ENCODE results near the gene EXTL2. TPM values are rescaled to one million over a fixed set of nuclear protein-coding genes. Genes with fewer than 3 reads are reported as not detected.
"Not testable (repeated sequence)": the region's sequence is repeated elsewhere in the genome, so short reads cannot be mapped to it uniquely, and the experiment has no call there.

The EXTL2 gene
- polyA plus RNA-seq, 1 donor (not counting 4 experiments of a cell fraction or from before 2014, with no cell fraction given): 20.2 TPM

- dilution Hi-C loops (cut with MboI; ENCODE audit: extremely low pct_ligation_motif_present, low sequenced_read_pairs): no loop called here
- H2AFZ ChIP-seq (ENCODE audit: control insufficient read depth, low read length): no peak overlapping the region
- peaks cover 8% of the 10 kb centered on the region for H3K79me2 ChIP-seq (ENCODE audit: control insufficient read depth, insufficient read depth, low read length)
- DNase-seq (ENCODE audit: low read depth, low spot score) (no peak), FAIRE-seq (no peak)
- H4K20me1 ChIP-seq (ENCODE audit: control insufficient read depth, extremely low read depth, insufficient read depth, low read length): no peaks in the 10 kb centered on the region
- H3K36me3 ChIP-seq (ENCODE audit: control insufficient read depth in 2 of 2, extremely low read depth in 1 of 2, insufficient read depth in 2 of 2, low read length in 2 of 2): no peaks in the 10 kb centered on the region
- no peak overlapping the region for H3K9ac ChIP-seq (ENCODE audit: control insufficient read depth, extremely low read depth, insufficient read depth, low read length)
- no peak overlapping the region for H3K4me2 ChIP-seq (ENCODE audit: control insufficient read depth, extremely low read depth, insufficient read depth, low read depth, low read length)
- H3K4me3 ChIP-seq (ENCODE audit: control insufficient read depth in 2 of 3, extremely low read depth in 1 of 3, insufficient read depth in 2 of 3, low read depth in 1 of 3, low read length in 3 of 3): no peak overlapping the region
- H3K27me3 ChIP-seq (ENCODE audit: control insufficient read depth, extremely low read depth, insufficient read depth, low read length): no peaks in the 10 kb centered on the region
- no peaks in the 10 kb centered on the region for H3K9me3 ChIP-seq (ENCODE audit: control insufficient read depth, low read depth, low read length)
- H3K27ac ChIP-seq (ENCODE audit: control insufficient read depth, insufficient read depth, low read length): no peak overlapping the region
- H3K4me1 ChIP-seq (ENCODE audit: control insufficient read depth, extremely low read depth, insufficient read depth, low read length): peaks cover 5% of the 10 kb centered on the region
- no peaks in the 10 kb centered on the region for H3K9me1 ChIP-seq (ENCODE audit: control insufficient read depth, extremely low read depth, insufficient read depth, low read length)
- TF ChIP-seq, protein P1, sequence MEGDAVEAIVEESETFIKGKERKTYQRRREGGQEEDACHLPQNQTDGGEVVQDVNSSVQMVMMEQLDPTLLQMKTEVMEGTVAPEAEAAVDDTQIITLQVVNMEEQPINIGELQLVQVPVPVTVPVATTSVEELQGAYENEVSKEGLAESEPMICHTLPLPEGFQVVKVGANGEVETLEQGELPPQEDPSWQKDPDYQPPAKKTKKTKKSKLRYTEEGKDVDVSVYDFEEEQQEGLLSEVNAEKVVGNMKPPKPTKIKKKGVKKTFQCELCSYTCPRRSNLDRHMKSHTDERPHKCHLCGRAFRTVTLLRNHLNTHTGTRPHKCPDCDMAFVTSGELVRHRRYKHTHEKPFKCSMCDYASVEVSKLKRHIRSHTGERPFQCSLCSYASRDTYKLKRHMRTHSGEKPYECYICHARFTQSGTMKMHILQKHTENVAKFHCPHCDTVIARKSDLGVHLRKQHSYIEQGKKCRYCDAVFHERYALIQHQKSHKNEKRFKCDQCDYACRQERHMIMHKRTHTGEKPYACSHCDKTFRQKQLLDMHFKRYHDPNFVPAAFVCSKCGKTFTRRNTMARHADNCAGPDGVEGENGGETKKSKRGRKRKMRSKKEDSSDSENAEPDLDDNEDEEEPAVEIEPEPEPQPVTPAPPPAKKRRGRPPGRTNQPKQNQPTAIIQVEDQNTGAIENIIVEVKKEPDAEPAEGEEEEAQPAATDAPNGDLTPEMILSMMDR (optimal IDR thresholded peaks at IDR 0.05 in 1 of 3, IDR thresholded peaks at IDR 0.05 in 1 of 3, conservative IDR thresholded peaks at IDR 0.05 in 1 of 3; ENCODE audit: extremely low read depth in 1 of 3, insufficient read depth in 2 of 3, low read length in 3 of 3): no peak
- no peak for TF ChIP-seq EZH2 (IDR thresholded peaks at IDR 0.05; ENCODE audit: low read length)
Observed at GRCh38 chr1:100891380-100891779, 3.3 kb downstream of the EXTL2 start.

GRCh38 chr1:100889869-100890482 lies 4.7 kb downstream of the EXTL2 start:
- H3K4me3 ChIP-seq (ENCODE audit: control insufficient read depth in 2 of 3, extremely low read depth in 1 of 3, insufficient read depth in 2 of 3, low read depth in 1 of 3, low read length in 3 of 3); H3K9ac ChIP-seq (ENCODE audit: control insufficient read depth, extremely low read depth, insufficient read depth, low read length); H3K4me1 ChIP-seq (ENCODE audit: control insufficient read depth, extremely low read depth, insufficient read depth, low read length); H3K27ac ChIP-seq (ENCODE audit: control insufficient read depth, insufficient read depth, low read length); DNase-seq (ENCODE audit: low read depth, low spot score); H2AFZ ChIP-seq (ENCODE audit: control insufficient read depth, low read length); H3K36me3 ChIP-seq (ENCODE audit: control insufficient read depth in 2 of 2, extremely low read depth in 1 of 2, insufficient read depth in 2 of 2, low read length in 2 of 2); H4K20me1 ChIP-seq (ENCODE audit: control insufficient read depth, extremely low read depth, insufficient read depth, low read length); dilution Hi-C loops (cut with MboI; ENCODE audit: extremely low pct_ligation_motif_present, low sequenced_read_pairs); H3K79me2 ChIP-seq (ENCODE audit: control insufficient read depth, insufficient read depth, low read length); FAIRE-seq; H3K4me2 ChIP-seq (ENCODE audit: control insufficient read depth, extremely low read depth, insufficient read depth, low read depth, low read length); H3K9me1 ChIP-seq (ENCODE audit: control insufficient read depth, extremely low read depth, insufficient read depth, low read length); H3K9me3 ChIP-seq (ENCODE audit: control insufficient read depth, low read depth, low read length); H3K27me3 ChIP-seq (ENCODE audit: control insufficient read depth, extremely low read depth, insufficient read depth, low read length): not testable (repeated sequence)

DNA sequence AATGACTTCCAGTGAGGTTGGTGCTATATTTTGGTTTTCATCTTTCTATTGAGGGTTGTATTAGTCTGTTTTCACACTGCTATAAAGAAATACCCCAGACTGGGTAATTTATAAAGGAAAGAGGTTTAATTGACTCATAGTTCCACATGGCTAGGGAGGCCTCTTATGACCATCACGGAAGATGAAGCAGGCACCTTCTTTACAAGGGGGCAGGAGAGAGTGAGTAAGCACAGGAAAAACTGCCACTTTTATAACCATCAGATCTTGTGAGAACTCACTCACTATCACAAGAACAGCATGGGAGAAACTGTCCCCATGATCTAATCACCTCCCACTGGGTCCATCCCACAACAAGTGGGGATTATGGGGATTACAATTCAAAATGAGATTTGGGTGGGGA lies 5.6 kb downstream of the EXTL2 start:
- H3K4me2 ChIP-seq (ENCODE audit: control insufficient read depth, extremely low read depth, insufficient read depth, low read depth, low read length); H3K79me2 ChIP-seq (ENCODE audit: control insufficient read depth, insufficient read depth, low read length); H3K9ac ChIP-seq (ENCODE audit: control insufficient read depth, extremely low read depth, insufficient read depth, low read length); H3K27me3 ChIP-seq (ENCODE audit: control insufficient read depth, extremely low read depth, insufficient read depth, low read length); H3K4me1 ChIP-seq (ENCODE audit: control insufficient read depth, extremely low read depth, insufficient read depth, low read length); H2AFZ ChIP-seq (ENCODE audit: control insufficient read depth, low read length); H3K9me1 ChIP-seq (ENCODE audit: control insufficient read depth, extremely low read depth, insufficient read depth, low read length); H3K27ac ChIP-seq (ENCODE audit: control insufficient read depth, insufficient read depth, low read length); H3K36me3 ChIP-seq (ENCODE audit: control insufficient read depth in 2 of 2, extremely low read depth in 1 of 2, insufficient read depth in 2 of 2, low read length in 2 of 2); dilution Hi-C loops (cut with MboI; ENCODE audit: extremely low pct_ligation_motif_present, low sequenced_read_pairs); FAIRE-seq; H3K4me3 ChIP-seq (ENCODE audit: control insufficient read depth in 2 of 3, extremely low read depth in 1 of 3, insufficient read depth in 2 of 3, low read depth in 1 of 3, low read length in 3 of 3); H4K20me1 ChIP-seq (ENCODE audit: control insufficient read depth, extremely low read depth, insufficient read depth, low read length); DNase-seq (ENCODE audit: low read depth, low spot score); H3K9me3 ChIP-seq (ENCODE audit: control insufficient read depth, low read depth, low read length): not testable (repeated sequence)
